HG03103 (cell line): ENCODE data around the gene CIP2A.

Source experiments
- ATAC-seq: cut with Tn5 transposase; IDR thresholded peaks from one replicate; pipeline ENCODE4 v1.9.1; 2021; ENCODE audit warnings: low read depth; ENCODE audit not compliant: unreplicated experiment

The CIP2A gene

GRCh38 chr3:108512671-108513070 lies 76.6 kb downstream of the CIP2A start:
- ATAC-seq = no peak

GRCh38 chr3:108511490-108511889 lies 77.7 kb downstream of the CIP2A start:
- ATAC-seq = no peak

GRCh38 chr3:108511055-108511454 lies 78.2 kb downstream of the CIP2A start:
- ATAC-seq = no peak

- ATAC-seq = no peak
Observed at GRCh38 chr3:108510496-108510895, 78.7 kb downstream of the CIP2A start, which contains the start of gene MYH15. MYH15 (minus strand) TSS chr3:108510596; CDS start chr3:108510530, 66 bp downstream.

GRCh38 chr3:108509871-108510270 lies 79.4 kb downstream of the CIP2A start:
- ATAC-seq = no peak

- no peak for ATAC-seq
Observed at GRCh38 chr3:108509263-108509662, 80.0 kb downstream of the CIP2A start.

GRCh38 chr3:108507902-108508301 lies 81.3 kb downstream of the CIP2A start:
- ATAC-seq = no peak

GRCh38 chr3:108505811-108506210 lies 83.4 kb downstream of the CIP2A start:
- no peak for ATAC-seq

- ATAC-seq = no peak
Observed at GRCh38 chr3:108503722-108504121, 85.5 kb downstream of the CIP2A start.

GRCh38 chr3:108501535-108501934 lies 87.7 kb downstream of the CIP2A start:
- ATAC-seq = no peak

- ATAC-seq = no peak
Observed at GRCh38 chr3:108500728-108501127, 88.5 kb downstream of the CIP2A start.
